Nephron progenitor cell (in vitro differentiated cells): ENCODE data around the gene TRIM15.

Experiments
- DNase-seq: peaks from one replicate; pipeline ENCODE4 v3.0.0; 2021
- H3K27ac Mint-ChIP-seq: 2 replicates; pipeline ENCODE4 v1.8.0; 2021; ENCODE audit warnings: mild to moderate bottlenecking, moderate library complexity, mixed read lengths
- H3K27me3 Mint-ChIP-seq: 2 replicates; pipeline ENCODE4 v1.8.0; 2021; ENCODE audit warnings: mild to moderate bottlenecking, low read depth, mixed read lengths; ENCODE audit not compliant: poor library complexity
- H3K36me3 Mint-ChIP-seq: 2 replicates; pipeline ENCODE4 v1.8.0; 2021; ENCODE audit warnings: low read depth, mixed read lengths
- H3K4me1 Mint-ChIP-seq: 2 replicates; pipeline ENCODE4 v1.8.0; 2021; ENCODE audit warnings: mixed read lengths
- H3K4me3 Mint-ChIP-seq: 2 replicates; pipeline ENCODE4 v1.8.0; 2021; ENCODE audit warnings: mild to moderate bottlenecking, moderate library complexity, mixed read lengths
- H3K9me3 Mint-ChIP-seq: 2 replicates; pipeline ENCODE4 v1.8.0; 2021; ENCODE audit warnings: mild to moderate bottlenecking, moderate library complexity, mixed read lengths
- TF ChIP-seq, protein P1 (sequence below): fragments of 200-600 bp; sonication (generic); IDR thresholded peaks from 2 replicates; pipeline ENCODE4 v1.5.0; 2021; ENCODE audit warnings: antibody characterized with exemption

Gene TRIM15

DNA sequence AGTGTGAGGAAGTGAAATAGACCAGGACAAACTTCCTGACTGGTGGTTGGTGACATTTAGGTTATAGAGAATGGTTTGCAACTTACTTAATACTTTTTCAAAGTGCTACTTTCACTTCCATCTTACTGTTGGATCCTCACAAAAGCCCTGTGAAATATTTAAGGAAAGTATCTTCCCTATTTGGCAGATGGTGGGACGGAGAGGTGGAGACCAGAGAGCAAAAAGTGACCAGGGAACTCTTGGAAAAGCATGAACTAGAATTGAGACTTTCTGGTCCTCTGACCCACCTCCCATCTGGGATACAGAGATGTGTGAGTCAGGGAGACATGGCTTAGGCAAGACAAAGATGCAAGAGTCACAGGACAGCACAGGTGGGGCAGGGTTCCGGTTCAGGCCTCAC, 5.3 kb upstream of the TRIM15 start:
- peaks cover 4% of the 10 kb centered on the region for H3K4me1 Mint-ChIP-seq
- no peak overlapping the region for H3K4me3 Mint-ChIP-seq
- H3K27ac Mint-ChIP-seq, result no peak overlapping the region
- TF ChIP-seq, protein P1, sequence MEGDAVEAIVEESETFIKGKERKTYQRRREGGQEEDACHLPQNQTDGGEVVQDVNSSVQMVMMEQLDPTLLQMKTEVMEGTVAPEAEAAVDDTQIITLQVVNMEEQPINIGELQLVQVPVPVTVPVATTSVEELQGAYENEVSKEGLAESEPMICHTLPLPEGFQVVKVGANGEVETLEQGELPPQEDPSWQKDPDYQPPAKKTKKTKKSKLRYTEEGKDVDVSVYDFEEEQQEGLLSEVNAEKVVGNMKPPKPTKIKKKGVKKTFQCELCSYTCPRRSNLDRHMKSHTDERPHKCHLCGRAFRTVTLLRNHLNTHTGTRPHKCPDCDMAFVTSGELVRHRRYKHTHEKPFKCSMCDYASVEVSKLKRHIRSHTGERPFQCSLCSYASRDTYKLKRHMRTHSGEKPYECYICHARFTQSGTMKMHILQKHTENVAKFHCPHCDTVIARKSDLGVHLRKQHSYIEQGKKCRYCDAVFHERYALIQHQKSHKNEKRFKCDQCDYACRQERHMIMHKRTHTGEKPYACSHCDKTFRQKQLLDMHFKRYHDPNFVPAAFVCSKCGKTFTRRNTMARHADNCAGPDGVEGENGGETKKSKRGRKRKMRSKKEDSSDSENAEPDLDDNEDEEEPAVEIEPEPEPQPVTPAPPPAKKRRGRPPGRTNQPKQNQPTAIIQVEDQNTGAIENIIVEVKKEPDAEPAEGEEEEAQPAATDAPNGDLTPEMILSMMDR, result no peak
- no peaks in the 10 kb centered on the region for H3K9me3 Mint-ChIP-seq
- no peak for DNase-seq
- no peaks in the 10 kb centered on the region for H3K36me3 Mint-ChIP-seq
- H3K27me3 Mint-ChIP-seq, result peaks cover 41% of the 10 kb centered on the region

GRCh38 chr6:30158475-30159040, 4.8 kb upstream of the TRIM15 start:
- no peak overlapping the region for H3K27ac Mint-ChIP-seq
- no peak for DNase-seq
- H3K27me3 Mint-ChIP-seq, result peaks cover 41% of the 10 kb centered on the region
- H3K9me3 Mint-ChIP-seq, result no peaks in the 10 kb centered on the region
- H3K36me3 Mint-ChIP-seq, result no peaks in the 10 kb centered on the region
- H3K4me1 Mint-ChIP-seq, result peaks cover 4% of the 10 kb centered on the region
- no peak overlapping the region for H3K4me3 Mint-ChIP-seq
- TF ChIP-seq, protein P1, result no peak

DNA sequence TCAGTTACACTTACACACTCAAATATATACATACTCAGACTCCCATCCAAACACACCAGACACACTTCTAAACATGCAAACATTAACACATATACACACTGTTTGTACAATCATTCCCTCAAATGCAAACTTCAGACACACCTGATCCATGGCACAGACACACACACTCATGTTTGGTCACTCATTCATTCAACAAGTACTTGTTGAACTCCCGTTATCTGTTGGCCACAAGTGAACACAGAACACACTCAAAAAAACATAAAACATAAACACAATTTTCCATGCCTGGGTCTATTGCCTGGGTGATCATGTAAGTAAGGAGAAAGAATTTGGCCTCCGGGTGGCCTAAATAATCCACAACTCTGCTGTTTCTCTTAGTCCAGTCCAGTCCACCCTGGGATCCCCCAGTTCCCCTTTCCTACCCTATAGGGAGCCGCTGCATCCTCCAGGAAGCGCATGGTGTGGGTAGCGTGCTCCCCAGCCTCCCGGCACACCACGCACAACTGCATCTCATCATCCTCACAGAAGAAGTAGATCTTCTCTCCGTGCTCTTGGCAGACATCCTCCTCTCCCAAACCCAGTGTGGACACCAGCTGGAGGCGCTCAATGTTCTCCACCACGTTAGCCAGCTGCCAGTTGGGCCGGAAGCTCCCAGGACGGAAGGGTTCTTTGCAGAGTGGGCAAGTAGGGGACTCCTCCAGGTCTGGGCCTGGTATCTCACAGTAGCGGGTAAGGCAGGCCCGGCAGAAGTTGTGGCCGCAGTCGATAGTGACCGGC, 3.1 kb upstream of the TRIM15 start:
- Mint-ChIP-seq H3K4me1 (peaks cover 4% of the 10 kb centered on the region), H3K27me3 (peaks cover 33% of the 10 kb centered on the region), H3K9me3 (no peaks in the 10 kb centered on the region), H3K27ac (no peak overlapping the region), H3K4me3 (no peak overlapping the region), H3K36me3 (no peaks in the 10 kb centered on the region)
- no peak for DNase-seq
- TF ChIP-seq, protein P1, result no peak

DNA sequence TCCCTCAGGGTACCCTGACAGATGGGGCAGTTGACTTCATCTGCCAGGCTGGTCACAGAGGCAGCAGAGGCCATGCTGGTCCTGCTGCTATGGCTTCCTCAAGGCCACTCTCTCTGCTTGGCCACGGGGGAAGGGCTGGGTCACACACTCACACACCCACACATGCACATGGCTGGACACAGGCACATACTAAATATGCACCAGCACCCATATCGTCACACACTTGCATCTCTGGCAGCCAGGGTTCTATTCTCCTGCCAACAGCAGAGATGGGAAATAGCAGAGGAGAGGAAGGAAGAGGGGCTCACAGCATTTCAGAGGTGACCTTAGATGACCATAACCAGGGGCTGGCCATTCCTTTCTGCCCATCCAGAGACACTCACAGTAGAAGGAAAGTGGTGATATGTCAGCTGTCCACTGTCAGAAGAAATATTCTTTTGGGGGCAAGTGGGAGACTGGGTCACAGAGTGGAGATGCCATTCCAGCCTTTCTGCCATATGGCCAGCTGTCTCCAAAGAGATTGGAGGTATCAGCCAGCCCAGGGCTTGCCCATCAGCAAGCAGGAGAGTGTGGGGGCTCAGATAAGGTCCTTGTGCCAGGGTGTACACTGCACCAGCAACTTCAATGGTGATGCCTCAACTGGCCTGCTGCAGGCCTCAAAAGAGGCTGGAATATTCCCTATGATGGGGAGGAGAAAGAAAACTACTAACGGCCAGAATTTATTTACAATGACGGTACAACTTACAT, 2.4 kb upstream of the TRIM15 start, which contains the start of gene TRIM10:
TRIM10 (minus strand) TSS at position 427 of the 747 bp plus-strand sequence; CDS start at position 74, 353 bp downstream.
- H3K27ac Mint-ChIP-seq, result no peak within 1 kb of the TSS
- TF ChIP-seq, protein P1, result no peak
- peaks cover 33% of the 10 kb centered on the region for H3K27me3 Mint-ChIP-seq
- no peaks in the 10 kb centered on the region for H3K36me3 Mint-ChIP-seq
- H3K4me1 Mint-ChIP-seq, result peaks cover 4% of the 10 kb centered on the region
- no peak for DNase-seq
- no peak within 1 kb of the TSS for H3K4me3 Mint-ChIP-seq
- no peaks in the 10 kb centered on the region for H3K9me3 Mint-ChIP-seq

- TF ChIP-seq, protein P1, result no peak
- Mint-ChIP-seq H3K4me1 (no peaks in the 10 kb centered on the region), H3K36me3 (no peaks in the 10 kb centered on the region), H3K27ac (no peak overlapping the region), H3K9me3 (no peaks in the 10 kb centered on the region), H3K27me3 (peaks cover 33% of the 10 kb centered on the region), H3K4me3 (no peak overlapping the region)
- no peak for DNase-seq
These were observed 869 bp upstream of the TRIM15 start for GRCh38 chr6:30162265-30163089.
